ENCODE measurements around the gene HTR4.
"Not testable (repeated sequence)": the region's sequence is repeated elsewhere in the genome, so short reads cannot be mapped to it uniquely, and the experiment has no call there.

Gene HTR4

GRCh38 chr5:148682058-148683026, 28.0 kb upstream of the HTR4 start:
- DNase-seq (ENCODE audit: low spot score in 2 of 2) (no peak), ATAC-seq (no peak)
- Mint-ChIP-seq H3K36me3 (no peaks in the 10 kb centered on the region), H3K4me1 (peaks cover 5% of the 10 kb centered on the region), H3K9me3 (no peaks in the 10 kb centered on the region), H3K4me3 (no peak overlapping the region), H3K27ac (no peak overlapping the region)

- ATAC-seq (no peak), DNase-seq (ENCODE audit: low spot score in 2 of 2) (no peak)
- Mint-ChIP-seq H3K9me3 (no peaks in the 10 kb centered on the region), H3K4me1 (peaks cover 5% of the 10 kb centered on the region), H3K27ac (no peak overlapping the region), H3K4me3 (no peak overlapping the region), H3K36me3 (no peaks in the 10 kb centered on the region)
These were observed 27.1 kb upstream of the HTR4 start for GRCh38 chr5:148681157-148682057.

GRCh38 chr5:148673704-148674103, 19.4 kb upstream of the HTR4 start:
- not testable (repeated sequence) for H3K27ac Mint-ChIP-seq; H3K4me1 Mint-ChIP-seq; ATAC-seq; DNase-seq (ENCODE audit: low spot score in 2 of 2); H3K9me3 Mint-ChIP-seq; H3K36me3 Mint-ChIP-seq; H3K4me3 Mint-ChIP-seq

- Mint-ChIP-seq H3K4me3 (no peak overlapping the region), H3K4me1 (no peaks in the 10 kb centered on the region), H3K9me3 (no peaks in the 10 kb centered on the region), H3K27ac (no peak overlapping the region), H3K36me3 (no peaks in the 10 kb centered on the region)
- ATAC-seq (no peak), DNase-seq (ENCODE audit: low spot score in 2 of 2) (no peak)
These were observed 12.0 kb upstream of the HTR4 start for GRCh38 chr5:148666353-148666752.

GRCh38 chr5:148665431-148665830, 11.1 kb upstream of the HTR4 start:
- Mint-ChIP-seq H3K36me3 (no peaks in the 10 kb centered on the region), H3K4me3 (no peak overlapping the region), H3K27ac (no peak overlapping the region), H3K9me3 (no peaks in the 10 kb centered on the region), H3K4me1 (no peaks in the 10 kb centered on the region)
- ATAC-seq = no peak
- DNase-seq (ENCODE audit: low spot score in 2 of 2) = no peak

GRCh38 chr5:148663509-148663908, 9.2 kb upstream of the HTR4 start:
- no peak for DNase-seq (ENCODE audit: low spot score in 2 of 2)

GRCh38 chr5:148660346-148660660, 6.0 kb upstream of the HTR4 start:
- ATAC-seq (no peak), DNase-seq (ENCODE audit: low spot score in 2 of 2) (no peak)
- H3K36me3 Mint-ChIP-seq = no peaks in the 10 kb centered on the region
- H3K27ac Mint-ChIP-seq = no peak overlapping the region
- H3K4me1 Mint-ChIP-seq = no peaks in the 10 kb centered on the region
- no peak overlapping the region for H3K4me3 Mint-ChIP-seq
- H3K9me3 Mint-ChIP-seq = no peaks in the 10 kb centered on the region

More at GRCh38 chr5:148663509-148663908, 9.2 kb upstream of the HTR4 start:
- H3K27ac Mint-ChIP-seq = no peak overlapping the region
- no peaks in the 10 kb centered on the region for H3K36me3 Mint-ChIP-seq
- no peak overlapping the region for H3K4me3 Mint-ChIP-seq
- H3K9me3 Mint-ChIP-seq = no peaks in the 10 kb centered on the region
- no peak for ATAC-seq
- H3K4me1 Mint-ChIP-seq = no peaks in the 10 kb centered on the region

GRCh38 chr5:148659641-148660345, 5.5 kb upstream of the HTR4 start:
- no peaks in the 10 kb centered on the region for H3K4me1 Mint-ChIP-seq
- no peak for ATAC-seq
- no peak for DNase-seq (ENCODE audit: low spot score in 2 of 2)
- no peaks in the 10 kb centered on the region for H3K36me3 Mint-ChIP-seq
- no peaks in the 10 kb centered on the region for H3K9me3 Mint-ChIP-seq
- H3K27ac Mint-ChIP-seq = no peak overlapping the region
- H3K4me3 Mint-ChIP-seq = no peak overlapping the region

- Mint-ChIP-seq H3K27ac (no peak overlapping the region), H3K9me3 (no peaks in the 10 kb centered on the region), H3K4me3 (no peak overlapping the region), H3K4me1 (no peaks in the 10 kb centered on the region), H3K36me3 (no peaks in the 10 kb centered on the region)
- peak; percentile 43 for ATAC-seq
- no peak for DNase-seq (ENCODE audit: low spot score in 2 of 2)
These were observed 964 bp downstream of the HTR4 start for GRCh38 chr5:148653291-148653835.

GRCh38 chr5:148651528-148651927, 2.8 kb downstream of the HTR4 start:
- no peaks in the 10 kb centered on the region for H3K36me3 Mint-ChIP-seq
- H3K4me3 Mint-ChIP-seq = no peak overlapping the region
- no peak overlapping the region for H3K27ac Mint-ChIP-seq
- H3K4me1 Mint-ChIP-seq = no peaks in the 10 kb centered on the region
- no peaks in the 10 kb centered on the region for H3K9me3 Mint-ChIP-seq
- no peak for ATAC-seq
- DNase-seq (ENCODE audit: low spot score in 2 of 2) = no peak

- no peak overlapping the region for H3K27ac Mint-ChIP-seq
- no peak for DNase-seq (ENCODE audit: low spot score in 2 of 2)
- no peaks in the 10 kb centered on the region for H3K9me3 Mint-ChIP-seq
- no peak for ATAC-seq
- H3K4me1 Mint-ChIP-seq = no peaks in the 10 kb centered on the region
- no peak overlapping the region for H3K4me3 Mint-ChIP-seq
- no peaks in the 10 kb centered on the region for H3K36me3 Mint-ChIP-seq
These were observed 8.8 kb downstream of the HTR4 start for GRCh38 chr5:148645527-148645926.

- H3K4me3 Mint-ChIP-seq = no peak overlapping the region
- H3K36me3 Mint-ChIP-seq = no peaks in the 10 kb centered on the region
- DNase-seq (ENCODE audit: low spot score in 2 of 2) (no peak), ATAC-seq (no peak)
- H3K4me1 Mint-ChIP-seq = no peaks in the 10 kb centered on the region
- no peak overlapping the region for H3K27ac Mint-ChIP-seq
- H3K9me3 Mint-ChIP-seq = no peaks in the 10 kb centered on the region
These were observed 12.6 kb downstream of the HTR4 start for GRCh38 chr5:148641735-148642134.

- Mint-ChIP-seq H3K4me1 (no peaks in the 10 kb centered on the region), H3K27ac (no peak overlapping the region), H3K4me3 (no peak overlapping the region), H3K36me3 (no peaks in the 10 kb centered on the region), H3K9me3 (no peaks in the 10 kb centered on the region)
- no peak for ATAC-seq
- DNase-seq (ENCODE audit: low spot score in 2 of 2) = no peak
These were observed 13.9 kb downstream of the HTR4 start for GRCh38 chr5:148640471-148640870.

- H3K27ac Mint-ChIP-seq = no peak overlapping the region
- H3K4me3 Mint-ChIP-seq = no peak overlapping the region
- no peaks in the 10 kb centered on the region for H3K9me3 Mint-ChIP-seq
- DNase-seq (ENCODE audit: low spot score in 2 of 2) (no peak), ATAC-seq (no peak)
- H3K36me3 Mint-ChIP-seq = no peaks in the 10 kb centered on the region
- H3K4me1 Mint-ChIP-seq = no peaks in the 10 kb centered on the region
These were observed 15.2 kb downstream of the HTR4 start for GRCh38 chr5:148639081-148639480.

GRCh38 chr5:148636353-148636752, 18.0 kb downstream of the HTR4 start:
- H3K36me3 Mint-ChIP-seq = no peaks in the 10 kb centered on the region
- ATAC-seq = no peak
- no peak overlapping the region for H3K4me3 Mint-ChIP-seq
- H3K27ac Mint-ChIP-seq = no peak overlapping the region
- H3K4me1 Mint-ChIP-seq = no peaks in the 10 kb centered on the region
- no peaks in the 10 kb centered on the region for H3K9me3 Mint-ChIP-seq
- DNase-seq (ENCODE audit: low spot score in 2 of 2) = no peak
